Esophagus squamous epithelium (tissue), 4 donors: ENCODE results near the gene SELENBP1.

Source experiments
- POLR2A ChIP-seq, 4 donors: fragments of 450-650 bp; IDR thresholded peaks; one replicate each; pipeline ENCODE4 v1.6.1; 2017; ENCODE audit warnings: antibody characterized with exemption in 4 of 4, mild to moderate bottlenecking in 4 of 4, moderate library complexity in 3 of 4
- TF ChIP-seq, protein P1 (sequence below), 6 experiments: fragments of 450-650 bp in 4 of 6; fragments of 200-600 bp in 2 of 6; sonication (generic) in 2 of 6; IDR thresholded peaks; one replicate each; pipeline ENCODE4 v1.5.1; 2016 to 2019; ENCODE audit warnings: antibody characterized with exemption in 6 of 6, mild to moderate bottlenecking in 4 of 6, moderate library complexity in 4 of 6

GRCh38 chr1:151419819-151420218, 47.3 kb upstream of the SELENBP1 start:
- TF ChIP-seq, protein P1, sequence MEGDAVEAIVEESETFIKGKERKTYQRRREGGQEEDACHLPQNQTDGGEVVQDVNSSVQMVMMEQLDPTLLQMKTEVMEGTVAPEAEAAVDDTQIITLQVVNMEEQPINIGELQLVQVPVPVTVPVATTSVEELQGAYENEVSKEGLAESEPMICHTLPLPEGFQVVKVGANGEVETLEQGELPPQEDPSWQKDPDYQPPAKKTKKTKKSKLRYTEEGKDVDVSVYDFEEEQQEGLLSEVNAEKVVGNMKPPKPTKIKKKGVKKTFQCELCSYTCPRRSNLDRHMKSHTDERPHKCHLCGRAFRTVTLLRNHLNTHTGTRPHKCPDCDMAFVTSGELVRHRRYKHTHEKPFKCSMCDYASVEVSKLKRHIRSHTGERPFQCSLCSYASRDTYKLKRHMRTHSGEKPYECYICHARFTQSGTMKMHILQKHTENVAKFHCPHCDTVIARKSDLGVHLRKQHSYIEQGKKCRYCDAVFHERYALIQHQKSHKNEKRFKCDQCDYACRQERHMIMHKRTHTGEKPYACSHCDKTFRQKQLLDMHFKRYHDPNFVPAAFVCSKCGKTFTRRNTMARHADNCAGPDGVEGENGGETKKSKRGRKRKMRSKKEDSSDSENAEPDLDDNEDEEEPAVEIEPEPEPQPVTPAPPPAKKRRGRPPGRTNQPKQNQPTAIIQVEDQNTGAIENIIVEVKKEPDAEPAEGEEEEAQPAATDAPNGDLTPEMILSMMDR (IDR thresholded peaks at IDR 0.05), result no peak
- TF ChIP-seq POLR2A (IDR thresholded peaks at IDR 0.05), result no peak
